AG04449 (cell line): ENCODE results near the gene ATP9B.

Experiments
- CTCF ChIA-PET: fragments of 350-600 bp; formaldehyde crosslinking; extraction: SDS; loops from one replicate; lab custom pipeline; 2021; ENCODE audit warnings: antibody characterized with exemption; lab: Yijun Ruan, JAX
- POLR2A ChIA-PET: fragments of 400-600, 350-600 bp; formaldehyde crosslinking; extraction: SDS; loops from one replicate; lab custom pipeline; 2020; ENCODE audit warnings: antibody characterized with exemption, inconsistent platforms; lab: Yijun Ruan, JAX
- DNase-seq: peaks from one replicate; pipeline ENCODE4 v3.0.0-alpha.2; 2010; ENCODE audit warnings: low read depth, low spot score
- H3K4me3 ChIP-seq: 2 replicates; pipeline ENCODE4 v1.5.1; 2011; ENCODE audit warnings: low read depth, mild to moderate bottlenecking, control low read depth, low read length
- TF ChIP-seq, protein P1 (sequence below): IDR thresholded peaks from one replicate; pipeline ENCODE4 v1.5.1; 2011; ENCODE audit warnings: mild to moderate bottlenecking, moderate library complexity, low read length, control low read depth, inconsistent platforms; ENCODE audit not compliant: insufficient read depth; ENCODE audit errors: missing control alignments

ATP9B gene

DNA sequence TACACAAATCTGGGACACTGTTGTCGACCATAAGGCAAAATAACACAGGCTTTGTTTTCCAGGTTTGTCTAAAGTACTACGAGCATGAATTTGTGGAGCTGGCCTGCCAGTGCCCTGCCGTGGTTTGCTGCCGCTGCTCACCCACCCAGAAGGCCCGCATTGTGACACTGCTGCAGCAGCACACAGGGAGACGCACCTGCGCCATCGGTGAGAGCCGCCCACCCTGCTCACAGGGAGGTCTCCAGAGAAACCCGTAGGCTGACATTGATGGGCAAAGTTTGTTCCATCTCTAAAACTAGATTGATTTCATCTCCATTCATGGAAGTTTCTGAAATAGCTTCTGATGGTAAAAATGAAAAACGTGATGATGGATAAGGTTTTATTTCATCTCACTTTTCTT, 276.2 kb downstream of the ATP9B start:
- CTCF ChIA-PET: interaction anchor here (1.4 kb wide), 1 partner anchor 35 kb away, joined by 3 read pairs; no protein-coding TSS in a partner anchor
- no peak overlapping the region for H3K4me3 ChIP-seq
- TF ChIP-seq, protein P1, sequence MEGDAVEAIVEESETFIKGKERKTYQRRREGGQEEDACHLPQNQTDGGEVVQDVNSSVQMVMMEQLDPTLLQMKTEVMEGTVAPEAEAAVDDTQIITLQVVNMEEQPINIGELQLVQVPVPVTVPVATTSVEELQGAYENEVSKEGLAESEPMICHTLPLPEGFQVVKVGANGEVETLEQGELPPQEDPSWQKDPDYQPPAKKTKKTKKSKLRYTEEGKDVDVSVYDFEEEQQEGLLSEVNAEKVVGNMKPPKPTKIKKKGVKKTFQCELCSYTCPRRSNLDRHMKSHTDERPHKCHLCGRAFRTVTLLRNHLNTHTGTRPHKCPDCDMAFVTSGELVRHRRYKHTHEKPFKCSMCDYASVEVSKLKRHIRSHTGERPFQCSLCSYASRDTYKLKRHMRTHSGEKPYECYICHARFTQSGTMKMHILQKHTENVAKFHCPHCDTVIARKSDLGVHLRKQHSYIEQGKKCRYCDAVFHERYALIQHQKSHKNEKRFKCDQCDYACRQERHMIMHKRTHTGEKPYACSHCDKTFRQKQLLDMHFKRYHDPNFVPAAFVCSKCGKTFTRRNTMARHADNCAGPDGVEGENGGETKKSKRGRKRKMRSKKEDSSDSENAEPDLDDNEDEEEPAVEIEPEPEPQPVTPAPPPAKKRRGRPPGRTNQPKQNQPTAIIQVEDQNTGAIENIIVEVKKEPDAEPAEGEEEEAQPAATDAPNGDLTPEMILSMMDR: no peak
- DNase-seq: no peak
- POLR2A ChIA-PET: no interaction called here

DNA sequence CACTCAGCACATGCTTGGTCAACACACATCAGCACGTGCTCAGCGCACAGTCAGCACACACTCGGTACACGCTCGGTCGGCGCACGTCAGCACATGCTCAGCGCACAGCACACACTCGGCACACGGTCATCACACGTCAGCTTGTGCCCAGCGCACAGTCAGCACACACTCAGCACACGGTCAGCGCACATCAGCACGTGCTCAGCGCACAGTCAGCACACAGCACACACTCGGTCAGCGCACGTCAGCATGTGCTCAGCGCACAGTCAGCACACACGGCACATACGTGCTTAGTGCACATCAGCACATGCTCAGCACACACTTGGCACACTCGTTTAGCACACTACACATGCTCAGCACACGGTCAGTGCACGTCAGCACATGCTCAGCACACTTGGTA, 276.8 kb downstream of the ATP9B start:
- ChIA-PET POLR2A (no interaction called here), CTCF (no interaction called here)
- TF ChIP-seq, protein P1: no peak
- no peak overlapping the region for H3K4me3 ChIP-seq
- DNase-seq: no peak

DNA sequence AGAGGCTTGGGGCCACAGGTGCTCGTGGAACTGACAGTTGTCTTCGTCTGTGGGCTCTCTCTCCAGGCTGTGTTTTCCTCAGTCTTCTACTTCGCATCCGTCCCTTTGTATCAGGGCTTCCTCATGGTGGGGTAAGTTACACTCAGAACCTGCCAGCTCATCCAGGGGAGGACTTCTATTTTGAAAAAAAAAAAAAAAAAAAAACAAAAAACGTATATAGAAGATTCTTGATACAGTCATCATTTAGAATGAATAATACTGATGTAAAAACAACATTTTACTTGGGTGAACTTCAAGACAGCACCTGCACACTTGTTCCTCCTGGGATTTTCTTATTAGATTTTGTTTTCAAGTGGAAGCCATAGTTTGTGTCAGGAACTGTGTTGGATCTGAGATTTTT, 278.9 kb downstream of the ATP9B start:
- POLR2A ChIA-PET: interaction anchor here (0.7 kb wide), 1 partner anchor 18 kb away, joined by 3 read pairs; no protein-coding TSS in a partner anchor
- no peak for DNase-seq
- TF ChIP-seq, protein P1: no peak
- CTCF ChIA-PET: interaction anchor here (1.3 kb wide), 1 partner anchor 18 kb away, joined by 3 read pairs; no protein-coding TSS in a partner anchor
- no peak overlapping the region for H3K4me3 ChIP-seq

DNA sequence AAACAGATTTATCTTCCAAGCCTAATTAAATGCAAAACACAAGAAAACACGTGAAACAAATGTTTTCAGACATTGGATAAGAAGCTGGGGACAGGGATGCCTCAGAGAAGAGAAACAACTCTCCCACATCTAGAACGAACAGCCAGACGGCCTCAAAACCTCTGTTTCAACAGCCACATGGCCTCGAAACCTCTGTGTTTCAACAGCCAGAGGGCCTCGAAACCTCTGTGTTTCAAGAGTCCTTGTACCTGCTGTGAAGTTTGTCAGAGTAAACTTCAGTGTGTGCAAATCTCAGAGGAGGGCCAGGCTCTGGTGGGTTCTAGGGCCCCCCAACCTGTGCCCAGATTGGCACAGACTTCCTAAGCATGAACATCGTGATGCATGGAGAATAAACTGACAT, 283.2 kb downstream of the ATP9B start:
- CTCF ChIA-PET: no interaction called here
- TF ChIP-seq, protein P1: no peak

DNA sequence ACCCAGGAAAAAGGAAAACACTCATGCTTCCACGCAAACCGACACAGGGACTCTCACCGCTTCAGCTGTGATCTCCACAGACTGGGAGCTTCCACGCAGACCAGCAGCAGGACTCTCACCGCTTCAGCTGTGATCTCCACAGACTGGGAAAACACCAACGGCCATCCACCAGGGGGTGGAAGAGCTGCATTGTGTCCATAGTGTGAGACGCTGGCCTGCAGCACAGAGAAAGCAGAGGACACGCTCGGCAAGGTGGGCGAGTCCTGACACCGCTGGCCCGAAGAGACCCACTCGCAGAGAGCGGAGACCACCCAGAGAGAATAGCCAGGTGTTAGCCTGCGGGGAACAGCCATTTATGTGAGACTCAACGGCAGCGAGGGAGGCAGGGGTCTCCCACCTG, 284.1 kb downstream of the ATP9B start:
- no peak overlapping the region for H3K4me3 ChIP-seq
- ChIA-PET CTCF (interaction anchor here (0.7 kb wide), 1 partner anchor 289 kb away, joined by 3 read pairs; no protein-coding TSS in a partner anchor), POLR2A (no interaction called here)
- TF ChIP-seq, protein P1: peak; percentile 44
- DNase-seq: no peak

More for the DNA sequence above, 283.2 kb downstream of the ATP9B start:
- H3K4me3 ChIP-seq: no peak overlapping the region
- DNase-seq: no peak
- POLR2A ChIA-PET: no interaction called here

DNA sequence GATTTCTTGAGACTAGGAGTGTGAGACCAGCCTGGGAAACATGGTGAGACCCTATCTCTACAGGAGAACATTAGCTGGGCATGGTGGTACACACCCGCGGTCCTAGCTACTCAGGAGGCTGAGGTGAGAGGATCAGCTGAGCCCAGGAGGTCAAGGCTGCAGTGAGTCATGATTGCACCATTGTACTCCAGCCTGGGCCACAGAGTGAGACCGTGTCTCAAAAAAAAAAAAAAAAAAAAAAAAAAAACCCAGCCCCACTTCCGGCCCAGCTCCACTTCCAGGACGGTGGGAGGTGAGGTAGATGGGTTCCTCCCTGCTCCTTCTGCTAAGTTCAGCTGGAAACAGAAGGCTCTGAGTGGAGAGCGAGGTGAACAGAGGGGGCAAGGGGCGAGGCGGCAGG, 285.2 kb downstream of the ATP9B start:
- no peak overlapping the region for H3K4me3 ChIP-seq
- ChIA-PET POLR2A (no interaction called here), CTCF (no interaction called here)
- no peak for DNase-seq
- TF ChIP-seq, protein P1: no peak
